WTC11 (cell line): ENCODE measurements around the gene CEBPA.

Experiments
- CBFB ChIP-seq: sonication (generic); formaldehyde crosslinking; IDR thresholded peaks from 2 replicates; pipeline ENCODE4 v1.8.1; 2022; ENCODE audit warnings: mild to moderate bottlenecking, low read depth, missing genetic modification reagents
- RORB ChIP-seq: fragments of 250-450 bp; sonication (Bioruptor Pico); IDR thresholded peaks from 2 replicates; pipeline ENCODE4 v1.9.0; 2021; ENCODE audit warnings: mild to moderate bottlenecking
- TEAD1 ChIP-seq: sonication (generic); formaldehyde crosslinking; IDR thresholded peaks from 2 replicates; pipeline ENCODE4 v1.8.0; 2022; ENCODE audit warnings: mild to moderate bottlenecking, missing genetic modification reagents
- ZNF263 ChIP-seq: sonication (generic); formaldehyde crosslinking; IDR thresholded peaks from 2 replicates; pipeline ENCODE4 v1.8.1; 2022; ENCODE audit warnings: low read depth, mild to moderate bottlenecking, moderate library complexity, missing genetic modification reagents
- ZNF423 ChIP-seq: fragments of 250-450 bp; sonication (Bioruptor Pico); IDR thresholded peaks from 2 replicates; pipeline ENCODE4 v2.1.2; 2022; ENCODE audit warnings: mild to moderate bottlenecking, moderate library complexity
- TF ChIP-seq, protein P1 (sequence below): fragments of 200-600 bp; IDR thresholded peaks from 2 replicates; pipeline ENCODE4 v1.8.0; 2022; ENCODE audit warnings: antibody characterized with exemption
- TF ChIP-seq, protein P2 (sequence below): sonication (generic); formaldehyde crosslinking; IDR thresholded peaks from 2 replicates; pipeline ENCODE4 v1.8.0; 2022; ENCODE audit warnings: mild to moderate bottlenecking, missing genetic modification reagents

DNA sequence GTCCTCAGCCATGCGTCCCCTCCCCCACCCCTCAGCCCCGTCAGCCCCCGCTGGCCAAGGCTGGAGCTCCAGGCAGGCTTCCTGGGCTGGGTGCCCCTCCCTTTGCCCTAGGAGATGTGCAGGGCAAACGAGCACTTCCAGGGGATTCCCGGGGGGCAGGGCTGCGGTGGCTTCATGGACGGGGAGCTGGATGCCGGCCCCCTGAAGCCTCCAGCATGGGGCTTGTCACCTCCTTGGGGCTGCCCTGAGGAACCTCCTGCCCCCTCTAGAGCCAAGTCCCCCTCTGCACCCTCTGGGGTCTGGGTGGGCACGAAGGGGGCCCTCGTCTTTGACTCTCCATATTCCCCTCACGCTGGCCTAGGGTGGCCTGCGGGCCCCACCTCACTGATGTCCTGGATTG lies 51.3 kb downstream of the CEBPA start:
- TF ChIP-seq RORB (CRISPR knock-in tag): no peak
- TF ChIP-seq, protein P1, sequence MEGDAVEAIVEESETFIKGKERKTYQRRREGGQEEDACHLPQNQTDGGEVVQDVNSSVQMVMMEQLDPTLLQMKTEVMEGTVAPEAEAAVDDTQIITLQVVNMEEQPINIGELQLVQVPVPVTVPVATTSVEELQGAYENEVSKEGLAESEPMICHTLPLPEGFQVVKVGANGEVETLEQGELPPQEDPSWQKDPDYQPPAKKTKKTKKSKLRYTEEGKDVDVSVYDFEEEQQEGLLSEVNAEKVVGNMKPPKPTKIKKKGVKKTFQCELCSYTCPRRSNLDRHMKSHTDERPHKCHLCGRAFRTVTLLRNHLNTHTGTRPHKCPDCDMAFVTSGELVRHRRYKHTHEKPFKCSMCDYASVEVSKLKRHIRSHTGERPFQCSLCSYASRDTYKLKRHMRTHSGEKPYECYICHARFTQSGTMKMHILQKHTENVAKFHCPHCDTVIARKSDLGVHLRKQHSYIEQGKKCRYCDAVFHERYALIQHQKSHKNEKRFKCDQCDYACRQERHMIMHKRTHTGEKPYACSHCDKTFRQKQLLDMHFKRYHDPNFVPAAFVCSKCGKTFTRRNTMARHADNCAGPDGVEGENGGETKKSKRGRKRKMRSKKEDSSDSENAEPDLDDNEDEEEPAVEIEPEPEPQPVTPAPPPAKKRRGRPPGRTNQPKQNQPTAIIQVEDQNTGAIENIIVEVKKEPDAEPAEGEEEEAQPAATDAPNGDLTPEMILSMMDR: no peak
- TF ChIP-seq TEAD1: no peak
- TF ChIP-seq CBFB: no peak
- no peak for TF ChIP-seq ZNF423 (CRISPR knock-in tag)
- no peak for TF ChIP-seq ZNF263 (CRISPR knock-in tag)
- TF ChIP-seq, protein P2, sequence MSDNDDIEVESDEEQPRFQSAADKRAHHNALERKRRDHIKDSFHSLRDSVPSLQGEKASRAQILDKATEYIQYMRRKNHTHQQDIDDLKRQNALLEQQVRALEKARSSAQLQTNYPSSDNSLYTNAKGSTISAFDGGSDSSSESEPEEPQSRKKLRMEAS (CRISPR knock-in tag): no peak
